ENCODE results near the gene EXOC3L4.
A peak's percentile ranks its signal among the peaks of the same experiment; 100 is the strongest.
"Not testable (repeated sequence)": the region's sequence is repeated elsewhere in the genome, so short reads cannot be mapped to it uniquely, and the experiment has no call there.

EXOC3L4 gene

DNA sequence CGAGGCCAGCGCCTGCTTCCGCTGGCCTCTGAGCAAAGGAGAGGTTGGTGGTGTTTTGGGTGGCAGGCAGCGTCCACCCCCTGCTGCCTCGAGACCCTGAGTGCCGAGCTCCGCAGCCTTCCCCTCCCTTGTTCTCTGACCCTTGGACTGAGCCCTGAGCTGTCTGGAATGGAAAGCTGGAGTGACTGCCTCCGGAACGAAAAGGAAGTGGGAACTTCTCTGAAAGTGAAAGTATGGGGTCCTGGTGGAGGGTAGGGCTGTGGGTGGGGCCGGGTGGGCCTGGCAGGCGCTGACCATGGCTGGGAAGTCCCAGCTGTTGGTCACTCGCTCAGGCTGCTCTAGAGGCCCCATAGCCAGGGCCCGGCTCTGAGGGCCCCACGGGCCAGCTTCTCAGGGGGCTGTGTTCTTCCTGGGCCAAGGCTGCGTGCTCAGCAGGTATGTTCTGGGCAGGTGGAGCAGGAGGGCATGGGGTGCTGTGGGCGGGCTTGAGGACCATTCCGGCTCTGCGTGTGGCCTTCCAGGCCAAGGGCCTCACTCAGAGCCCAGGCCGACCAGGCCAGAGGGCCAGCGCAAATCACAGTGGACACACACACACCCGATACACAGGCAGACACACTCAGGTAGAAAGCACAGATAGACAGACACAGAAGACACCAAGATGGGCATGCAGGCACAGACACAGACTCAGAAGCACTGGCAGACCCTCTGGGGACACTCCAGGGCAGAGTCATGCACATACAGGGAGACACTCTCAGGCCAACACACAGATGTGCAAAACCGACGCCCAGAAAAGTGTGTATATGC, at the start of gene EXOC3L4:
EXOC3L4 (plus strand) TSS at position 320 of the 804 bp plus-strand sequence. CDS start 5,495 bp downstream, outside the sequence.
- DNase-seq (ENCODE audit: low spot score), result no peak

DNA sequence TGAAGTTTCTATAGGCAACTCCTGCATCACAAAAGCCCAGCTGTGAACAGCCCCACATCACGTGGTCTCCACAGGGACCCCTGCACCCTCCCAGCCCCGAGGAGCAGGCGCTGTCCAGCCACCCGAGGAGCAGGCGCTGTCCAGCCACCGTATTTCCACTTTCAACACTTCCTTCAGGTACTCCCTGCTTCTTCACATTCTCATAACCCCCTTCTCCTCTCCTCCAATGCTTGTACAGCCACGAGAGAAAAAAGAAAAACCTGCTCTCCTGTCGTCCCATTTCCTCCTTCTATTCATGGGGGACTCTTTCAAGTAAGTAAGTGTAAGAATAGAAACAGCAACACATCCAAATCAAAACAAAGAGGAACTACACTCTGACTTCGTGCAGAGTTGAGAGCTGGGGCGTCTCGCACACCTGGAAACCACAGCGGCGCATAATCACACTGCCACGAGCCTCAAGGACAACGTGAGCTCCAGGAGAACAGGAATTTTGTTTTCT, 49.1 kb upstream of the EXOC3L4 start:
- no peak for DNase-seq (ENCODE audit: low spot score)

DNA sequence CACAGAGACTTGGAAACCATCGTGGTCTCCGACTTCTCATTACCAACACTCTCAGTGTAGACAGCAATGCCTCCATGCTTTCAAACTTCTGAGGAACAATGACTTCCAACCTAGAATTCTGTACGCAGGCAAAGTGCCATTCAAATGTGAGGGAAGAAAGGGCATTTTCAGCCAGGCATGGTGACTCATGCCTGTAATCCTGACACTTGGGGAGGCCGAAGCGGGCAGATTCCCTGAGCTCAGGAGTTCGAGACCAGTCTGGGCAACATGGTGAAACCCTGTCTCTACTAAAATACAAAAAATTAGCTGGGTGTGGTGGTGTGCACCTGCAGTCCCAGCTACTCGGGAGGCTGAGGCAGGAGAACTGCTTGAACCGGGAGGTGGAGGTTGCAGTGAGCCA, 47.1 kb upstream of the EXOC3L4 start:
- not testable (repeated sequence) for DNase-seq (ENCODE audit: low spot score)

DNA sequence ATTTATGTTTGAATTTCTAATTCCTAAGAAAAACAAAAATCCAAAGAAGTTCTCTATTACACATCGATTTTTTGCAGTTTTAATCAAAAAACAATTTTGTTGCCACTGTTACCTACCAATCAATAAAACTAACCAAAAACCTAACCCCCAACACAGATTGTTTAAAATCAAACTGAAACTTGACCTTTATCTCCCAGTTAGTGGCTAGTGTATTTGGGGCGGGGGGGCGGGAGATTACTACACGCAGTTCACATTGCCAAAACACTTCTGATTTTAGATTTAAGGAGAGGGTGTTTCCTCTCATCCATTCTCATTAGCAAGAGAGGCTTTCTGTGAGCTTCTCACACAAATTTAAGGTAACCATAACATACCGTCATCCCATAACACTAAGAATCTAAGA, 43.6 kb upstream of the EXOC3L4 start:
- DNase-seq (ENCODE audit: low spot score), result no peak

DNA sequence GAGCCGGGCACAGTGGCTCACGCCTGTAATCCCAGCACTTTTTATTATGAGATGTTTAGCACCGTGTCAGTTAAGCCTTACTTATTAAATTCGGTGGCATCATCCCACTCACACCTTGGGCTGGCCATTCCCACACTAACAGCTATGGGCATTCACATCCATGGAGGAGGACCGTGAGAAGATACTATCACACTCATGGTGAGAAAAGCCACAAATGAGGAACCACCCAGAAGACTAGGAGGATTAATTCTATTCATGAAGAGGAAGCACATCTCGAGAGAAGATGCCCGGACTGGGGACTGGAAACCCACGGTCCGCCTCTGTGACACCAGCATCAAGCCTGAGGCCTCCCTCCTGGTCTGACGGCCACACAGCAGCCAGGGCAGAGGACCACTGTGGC, 42.1 kb upstream of the EXOC3L4 start:
- no peak for DNase-seq (ENCODE audit: low spot score)

DNA sequence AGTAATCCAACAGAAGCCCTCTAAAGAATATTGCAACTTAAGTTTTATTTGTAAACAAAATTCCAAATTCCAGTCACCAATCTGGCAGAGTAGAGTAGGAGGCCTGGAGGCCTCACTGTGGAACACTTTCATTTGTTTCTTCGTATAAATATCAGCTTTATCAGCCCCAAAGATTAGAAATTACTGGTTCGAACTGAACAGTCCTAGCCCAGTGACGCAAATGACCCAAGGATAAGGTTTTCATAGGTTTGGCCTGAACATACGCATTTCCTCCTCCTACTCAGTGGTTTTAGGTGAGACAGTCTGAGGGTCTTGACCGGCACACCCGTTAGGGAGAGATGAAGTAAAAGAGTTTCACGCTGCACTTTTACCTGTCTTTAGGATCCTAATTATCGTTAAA, 38.8 kb upstream of the EXOC3L4 start:
- no peak for DNase-seq (ENCODE audit: low spot score)

DNA sequence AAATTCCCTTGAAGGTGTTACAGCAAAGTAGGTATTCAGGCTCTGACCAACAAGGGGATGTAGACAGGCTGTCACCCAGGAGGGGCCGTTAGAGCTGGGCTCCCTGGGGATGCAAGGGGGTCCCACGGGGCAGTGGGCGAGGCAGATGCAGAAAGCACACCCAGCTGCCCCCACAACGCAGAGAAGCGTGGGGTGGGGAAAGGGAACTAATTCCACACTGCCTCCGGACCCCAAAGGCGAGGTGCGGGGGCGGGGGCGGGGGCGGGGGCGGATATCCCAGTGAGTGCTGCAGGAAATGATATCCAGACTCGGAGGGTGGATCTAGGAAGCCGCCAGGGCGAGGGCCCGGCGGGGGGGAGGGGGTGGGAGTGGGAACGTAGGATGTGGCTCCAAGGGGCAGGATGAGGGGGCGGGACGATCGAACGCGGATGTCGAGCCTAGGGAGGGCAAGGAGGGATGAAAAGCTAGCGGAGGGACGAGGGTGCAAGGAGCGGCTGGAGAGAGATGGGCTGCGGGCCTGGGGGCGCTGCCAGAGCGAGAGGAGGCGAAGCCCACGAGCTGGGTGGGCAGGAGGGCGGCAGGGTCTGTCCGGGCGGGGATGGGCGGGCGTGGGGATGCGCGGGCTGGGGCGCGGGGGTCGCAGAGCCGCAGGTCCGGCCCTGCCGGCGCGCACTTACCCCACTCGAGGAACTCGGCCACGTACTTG, 38.0 kb upstream of the EXOC3L4 start:
- peak; percentile 56 for DNase-seq (ENCODE audit: low spot score)

DNA sequence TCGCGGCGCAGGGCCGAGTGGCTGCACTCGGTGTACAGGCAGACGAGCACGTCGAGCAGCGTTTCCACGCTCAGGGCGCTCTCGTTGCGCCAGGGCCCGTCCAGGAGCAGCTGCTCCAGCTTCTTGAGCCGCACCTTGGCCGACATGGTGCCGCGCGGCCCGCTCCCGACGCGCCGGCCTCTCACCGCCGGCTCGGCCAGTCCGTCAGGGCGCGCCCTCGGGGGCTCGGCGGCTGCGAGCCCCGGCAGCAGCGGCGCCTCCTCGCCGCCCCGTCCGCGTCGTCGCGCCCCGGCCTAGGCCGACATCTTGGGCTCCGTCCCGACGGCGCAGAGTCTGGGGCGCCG, 37.5 kb upstream of the EXOC3L4 start:
- peak; percentile 44 for DNase-seq (ENCODE audit: low spot score)

DNA sequence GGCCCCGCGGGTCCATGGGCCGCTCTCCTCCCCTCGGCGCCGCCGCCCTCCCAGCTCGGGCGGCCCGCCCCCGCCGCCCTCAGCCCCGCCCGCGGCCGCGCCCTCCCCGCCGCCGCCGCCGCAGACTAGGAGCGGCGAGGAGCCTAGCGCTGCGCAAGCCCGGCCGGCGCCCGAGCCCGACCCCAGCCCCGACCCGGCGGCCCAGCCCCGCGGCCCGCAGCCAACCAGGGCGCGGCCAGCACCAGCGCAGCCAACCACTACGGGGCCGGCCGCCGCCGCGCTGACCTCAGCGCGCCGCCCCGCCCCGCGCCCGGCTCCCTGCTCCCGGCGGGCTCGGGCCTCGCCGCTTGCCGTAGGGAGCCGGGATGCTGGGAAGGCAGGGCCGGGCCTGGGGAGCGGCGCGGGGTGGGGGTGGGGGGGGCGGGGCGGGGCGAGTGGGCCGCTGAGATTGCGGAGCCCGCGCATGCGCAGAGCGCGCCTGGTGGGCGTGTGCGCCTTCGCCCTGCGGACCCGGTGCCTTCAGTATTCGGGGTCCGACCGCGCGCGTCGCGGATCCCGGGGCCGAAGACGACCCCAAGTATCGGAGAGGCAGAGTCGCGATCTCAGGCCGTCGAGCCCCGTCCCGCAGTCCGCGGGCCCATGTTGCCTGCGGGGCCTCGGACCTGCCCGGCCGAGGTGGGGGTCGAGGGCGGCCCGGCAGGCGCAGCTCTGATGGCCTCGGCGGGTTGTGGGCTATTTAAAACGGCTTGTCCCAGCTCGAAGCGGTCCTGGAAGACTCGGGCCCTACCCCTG, 37.0 kb upstream of the EXOC3L4 start, which contains the start of gene CDC42BPB:
CDC42BPB (minus strand) TSS at position 178 of the 792 bp plus-strand sequence. CDS start 376 bp downstream, outside the sequence.
- peak; percentile 91 for DNase-seq (ENCODE audit: low spot score)

DNA sequence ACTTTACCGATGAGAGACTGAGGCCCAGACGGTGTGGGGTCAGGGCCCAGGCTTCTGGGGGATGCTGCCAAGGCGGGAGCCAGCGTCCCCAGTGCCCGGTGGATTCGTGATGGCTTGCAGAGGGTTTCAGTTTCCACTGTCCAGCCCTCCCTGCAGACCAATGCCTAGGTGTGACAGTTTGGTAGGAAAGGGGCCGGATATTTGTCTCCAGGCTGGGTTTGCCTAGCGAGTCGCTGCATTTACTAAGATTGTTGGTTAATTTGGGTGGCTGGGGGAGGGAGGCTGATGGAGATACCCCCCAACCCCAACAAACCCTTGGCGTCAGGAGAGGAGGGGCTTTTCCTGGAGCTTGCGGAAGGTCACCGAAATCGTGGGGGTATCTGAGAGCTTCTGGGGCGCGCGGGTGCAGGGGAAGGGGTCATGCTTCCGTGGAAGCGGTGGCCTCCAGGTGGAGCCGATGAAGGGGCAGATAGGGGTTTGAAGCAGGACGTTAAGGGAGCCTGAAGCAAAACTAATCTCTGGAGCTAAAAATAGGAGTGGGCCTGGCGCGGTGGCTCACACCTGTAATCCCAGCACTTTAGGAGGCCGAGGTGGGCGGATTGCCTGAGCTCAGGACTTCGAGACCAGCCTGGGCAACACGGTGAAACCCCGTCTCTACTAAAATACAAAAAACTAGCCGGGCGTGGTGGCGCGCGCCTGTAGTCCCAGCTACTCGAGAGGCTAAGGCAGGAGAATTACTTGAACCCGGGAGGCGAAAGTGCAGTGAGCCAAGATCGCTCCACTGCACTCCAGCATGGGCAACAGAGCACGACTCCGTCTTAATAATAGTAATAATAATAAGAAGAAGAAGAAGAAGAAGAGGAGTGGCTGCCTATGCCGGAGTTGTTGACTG, 36.1 kb upstream of the EXOC3L4 start:
- DNase-seq (ENCODE audit: low spot score), result no peak

DNA sequence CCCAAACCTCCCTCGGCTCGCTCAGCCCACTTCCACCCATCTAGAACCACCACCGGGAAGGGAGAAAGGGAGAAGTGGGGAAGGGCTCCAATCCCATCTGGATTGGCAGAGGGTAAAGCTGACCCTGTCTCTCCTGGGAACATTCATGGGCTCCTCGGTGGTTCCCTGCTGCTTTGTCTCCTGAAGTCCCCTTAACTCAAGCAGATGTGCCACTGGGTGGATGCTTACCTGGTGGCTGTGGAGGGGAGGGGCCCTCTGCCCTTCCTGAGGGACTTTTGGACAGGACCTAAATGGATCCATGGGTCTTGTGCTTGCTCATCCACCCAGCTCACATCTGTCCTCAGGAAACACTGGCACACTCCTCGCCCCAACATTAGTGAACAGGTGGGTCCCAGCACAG, 35.0 kb upstream of the EXOC3L4 start:
- DNase-seq (ENCODE audit: low spot score), result no peak

DNA sequence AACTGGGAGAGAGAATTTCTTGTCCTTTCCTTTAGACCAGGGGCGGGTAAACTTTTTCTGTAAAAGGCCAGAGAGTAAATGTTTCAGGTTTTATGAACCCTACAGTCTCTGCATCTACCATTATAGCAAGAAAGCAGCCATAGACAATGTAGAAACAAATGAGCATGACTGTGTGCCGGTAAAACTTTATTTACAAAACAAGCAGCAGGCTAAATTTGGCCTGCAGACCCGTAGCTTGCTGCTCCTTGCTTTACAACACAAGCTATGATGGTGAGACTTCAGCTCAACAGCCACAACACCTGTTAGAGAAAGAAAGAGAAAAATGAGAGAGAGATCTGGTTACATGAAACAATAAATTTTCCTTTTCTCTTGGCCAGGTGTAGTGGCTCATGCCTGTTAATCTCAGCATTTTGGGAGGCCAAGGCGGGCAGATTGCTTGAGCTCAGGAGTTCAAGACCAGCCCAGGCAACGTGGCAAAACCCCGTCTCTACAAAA, 33.0 kb upstream of the EXOC3L4 start:
- DNase-seq (ENCODE audit: low spot score), result no peak

DNA sequence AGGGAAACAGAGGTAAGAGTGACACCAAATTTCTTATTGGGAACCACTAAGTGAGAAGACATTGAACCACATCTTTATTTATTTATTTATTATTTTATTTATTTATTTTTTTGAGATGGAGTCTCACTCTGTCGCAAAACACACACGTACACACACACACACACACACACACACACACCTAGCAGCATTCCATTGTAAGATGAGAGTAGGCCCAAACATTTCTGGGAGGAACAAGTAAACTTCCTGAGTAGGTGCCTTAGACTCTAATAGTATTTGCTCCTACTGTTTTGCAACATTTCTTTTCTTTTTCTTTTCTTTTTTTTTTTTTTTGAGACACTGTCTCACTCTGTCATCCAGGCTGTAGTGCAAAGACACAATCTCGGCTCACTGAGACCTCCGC, 30.1 kb upstream of the EXOC3L4 start:
- no peak for DNase-seq (ENCODE audit: low spot score)

DNA sequence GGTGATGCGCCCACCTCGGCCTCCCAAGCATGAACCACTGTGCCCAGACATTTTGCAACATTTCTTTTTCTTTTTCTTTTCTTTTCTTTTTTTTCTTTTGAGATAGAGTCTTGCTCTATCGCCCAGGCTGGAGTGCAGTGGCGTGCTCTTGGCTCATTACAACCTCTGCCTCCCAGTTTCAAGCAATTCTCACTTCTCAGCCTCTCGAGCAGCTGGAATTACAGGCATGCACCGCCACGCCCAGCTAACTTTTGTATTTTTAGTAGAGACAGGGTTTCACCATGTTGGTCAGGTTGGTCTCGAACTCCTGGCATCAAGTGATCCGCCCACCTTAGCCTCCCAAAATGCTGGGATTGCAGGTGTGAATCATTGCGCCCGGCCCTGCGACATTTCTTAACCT, 29.5 kb upstream of the EXOC3L4 start:
- no peak for DNase-seq (ENCODE audit: low spot score)

DNA sequence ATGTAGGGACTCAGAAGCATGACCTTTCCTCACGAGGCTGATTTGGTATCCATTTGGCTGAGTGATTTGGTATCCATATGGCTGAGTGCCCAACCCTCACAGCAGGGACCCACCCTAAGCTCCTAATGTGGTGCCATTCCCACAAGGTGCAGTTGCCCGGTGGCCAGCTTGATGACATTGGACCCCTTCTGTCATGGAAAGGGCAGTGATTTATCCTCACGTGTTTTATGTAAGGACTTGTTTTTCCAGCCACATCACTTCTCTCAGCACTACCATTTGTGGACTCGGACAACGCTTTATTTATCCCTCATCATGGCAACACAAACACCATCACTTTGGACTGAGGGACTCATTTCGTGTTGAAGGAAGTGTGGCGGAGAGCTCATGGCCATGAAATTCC, 28.7 kb upstream of the EXOC3L4 start:
- DNase-seq (ENCODE audit: low spot score), result no peak

DNA sequence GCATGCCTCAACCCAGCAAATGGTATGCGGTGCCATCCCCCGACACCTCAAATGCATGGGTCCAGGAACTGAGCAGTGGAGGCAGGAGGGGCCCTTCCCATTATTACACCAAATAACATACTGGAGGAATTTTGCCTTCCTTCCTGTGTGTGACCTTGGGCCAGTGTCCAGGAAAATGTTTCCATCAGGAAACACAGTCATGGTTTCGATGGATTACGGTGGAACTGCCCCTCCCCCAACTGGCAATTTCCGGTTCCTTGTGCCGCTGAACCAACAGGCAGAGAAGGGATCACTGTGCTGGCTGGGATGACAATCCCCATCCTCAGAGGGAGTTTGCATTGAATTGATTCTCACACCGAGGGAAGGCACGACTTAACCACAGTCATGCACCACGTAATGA, 28.1 kb upstream of the EXOC3L4 start:
- no peak for DNase-seq (ENCODE audit: low spot score)

DNA sequence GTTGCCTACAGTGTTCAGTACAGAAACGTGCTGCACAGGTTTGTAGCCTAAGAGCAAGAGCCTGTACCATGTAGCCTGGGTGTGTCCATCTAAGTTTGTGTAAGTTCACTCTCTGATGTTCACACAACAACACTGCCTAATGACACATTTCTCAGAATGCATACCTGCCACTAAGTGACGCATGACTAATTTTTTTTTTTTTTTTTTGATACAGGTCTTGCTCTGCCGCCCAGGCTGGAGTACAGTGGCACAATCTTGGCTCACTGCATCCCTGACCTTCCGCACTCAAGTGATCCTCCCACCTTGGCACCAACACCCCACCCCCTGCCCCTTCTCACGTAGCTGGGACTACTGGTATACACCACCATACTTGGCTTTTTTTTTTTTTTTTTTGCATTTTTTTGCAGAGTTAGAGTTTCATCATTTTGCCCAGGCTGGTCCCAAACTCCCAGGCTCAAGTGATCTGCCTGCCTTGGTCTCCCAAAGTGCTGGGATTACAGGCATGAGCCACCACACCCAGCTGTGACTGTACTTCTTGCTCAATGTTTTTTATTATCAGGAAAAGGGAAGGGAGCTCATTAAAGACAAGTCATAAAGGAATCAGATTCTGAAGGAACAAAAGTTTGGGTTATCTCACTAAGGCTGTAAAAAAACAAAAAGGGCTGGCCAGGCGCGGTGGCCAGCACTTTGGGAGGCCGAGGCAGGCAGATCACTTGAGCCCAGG, 27.1 kb upstream of the EXOC3L4 start:
- no peak for DNase-seq (ENCODE audit: low spot score)

DNA sequence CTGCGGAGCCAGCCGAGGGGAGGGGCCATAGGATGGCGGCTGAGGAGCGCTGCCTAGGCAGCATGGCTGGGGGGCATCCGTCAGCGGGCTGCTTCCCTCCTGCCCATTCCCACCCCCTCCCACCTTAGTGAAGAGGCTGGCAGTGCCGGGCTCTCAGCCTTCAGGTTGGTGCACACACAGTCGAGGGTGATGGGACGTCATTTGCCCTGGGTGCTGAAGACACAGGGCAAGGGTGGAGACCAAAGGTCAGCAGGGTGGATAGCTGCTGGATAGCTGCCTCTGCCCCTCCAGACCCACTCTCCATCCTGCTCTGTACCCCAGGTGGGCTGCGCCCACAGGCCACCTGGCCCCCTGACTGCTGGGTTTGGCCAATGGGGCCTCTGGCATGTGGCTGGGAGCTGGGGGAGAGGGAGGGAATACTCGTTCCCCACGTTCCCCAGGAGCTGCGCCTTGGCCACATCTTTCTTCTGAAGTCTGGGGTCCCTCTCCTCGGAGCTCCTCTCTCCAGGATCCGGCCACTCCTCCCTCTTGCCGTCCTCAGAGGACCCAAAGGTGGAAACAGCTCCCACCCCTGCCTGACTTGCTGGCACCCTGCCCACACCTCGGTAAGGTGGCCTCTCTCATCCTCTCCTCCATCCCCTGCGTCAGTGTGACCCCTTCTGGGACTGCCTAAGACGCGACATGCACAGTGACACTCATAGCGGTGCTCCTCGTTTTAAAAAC, 26.0 kb upstream of the EXOC3L4 start:
- no peak for DNase-seq (ENCODE audit: low spot score)

DNA sequence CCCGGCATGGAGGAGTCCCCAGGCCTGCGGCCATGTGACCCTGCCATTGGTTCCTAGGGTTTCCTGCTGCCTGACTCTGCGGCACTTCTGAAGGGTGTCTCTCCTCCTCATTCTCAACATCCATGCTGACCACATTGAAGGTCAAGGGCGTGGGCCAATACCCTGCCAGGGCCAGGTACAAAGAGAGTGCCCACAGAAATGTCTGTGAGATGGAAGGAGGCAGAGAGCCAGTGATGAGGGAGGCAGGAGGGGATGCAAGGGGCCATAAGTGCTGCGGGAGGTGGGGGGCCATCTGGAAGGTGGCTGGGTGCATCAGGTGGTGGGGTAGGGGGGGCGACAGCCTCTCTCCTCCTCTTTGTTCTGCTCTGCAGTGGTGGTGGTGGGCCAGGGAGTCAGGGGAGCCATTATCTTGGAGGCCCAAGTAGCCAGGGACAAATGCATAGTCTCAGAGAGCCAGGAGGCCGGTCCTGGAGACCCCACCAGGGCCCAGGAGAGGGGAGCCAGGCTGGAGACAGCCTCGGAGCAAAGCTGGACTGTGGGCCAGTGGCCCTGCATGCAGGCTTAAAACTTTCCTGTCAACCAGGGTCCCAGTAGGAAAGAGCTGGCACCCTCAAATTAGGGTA, 24.2 kb upstream of the EXOC3L4 start:
- no peak for DNase-seq (ENCODE audit: low spot score)

Data from RKO (cell line).